Natural killer cell (primary cell): ENCODE results near the gene POMP. TPM values are rescaled to one million over a fixed set of nuclear protein-coding genes. Genes with fewer than 3 reads are reported as not detected.
"Not testable (repeated sequence)": the region's sequence is repeated elsewhere in the genome, so short reads cannot be mapped to it uniquely, and the experiment has no call there.

Experiments used
- ATAC-seq, 3 donors: fragments of 150-1000 bp in 2 of 3; fragments of 200-7000 bp in 1 of 3; cut with Tn5 transposase; 1 replicate in 1 of 3; 2 replicates in 2 of 3; pipeline ENCODE4 v1.10.0; 2021; ENCODE audit warnings: mild to moderate bottlenecking in 2 of 3, moderate library complexity in 2 of 3
- DNase-seq, 2 donors: peaks; one replicate each; pipeline versions ENCODE4 v3.0.0 to v3.0.0-alpha.2; 2013 to 2021; ENCODE audit warnings: mixed read lengths in 1 of 2
- H3K27ac ChIP-seq: one replicate; pipeline ENCODE4 v1.5.1; 2013; ENCODE audit warnings: mild to moderate bottlenecking, low read length
- H3K27me3 ChIP-seq: one replicate; pipeline ENCODE4 v1.6.1; 2013; ENCODE audit warnings: low read length; ENCODE audit not compliant: control insufficient read depth, insufficient read depth
- H3K36me3 ChIP-seq: one replicate; pipeline ENCODE4 v1.6.1; 2013; ENCODE audit warnings: low read length; ENCODE audit not compliant: control insufficient read depth, insufficient read depth
- H3K4me1 ChIP-seq: one replicate; pipeline ENCODE4 v1.6.1; 2013; ENCODE audit warnings: low read length; ENCODE audit not compliant: control insufficient read depth, insufficient read depth
- H3K4me3 ChIP-seq: one replicate; pipeline ENCODE4 v1.5.1; 2013; ENCODE audit warnings: low read length
- H3K9me3 ChIP-seq: one replicate; pipeline ENCODE4 v1.6.1; 2013; ENCODE audit warnings: low read length; ENCODE audit not compliant: control insufficient read depth, insufficient read depth
- H3K27ac Mint-ChIP-seq, 2 donors: one replicate each; pipeline ENCODE4 v1.8.0; 2022; ENCODE audit warnings: mild to moderate bottlenecking in 2 of 2, mixed read lengths in 2 of 2, moderate library complexity in 1 of 2
- H3K27me3 Mint-ChIP-seq, 2 donors: one replicate each; pipeline ENCODE4 v1.8.0; 2022; ENCODE audit warnings: low read depth in 2 of 2, mixed read lengths in 2 of 2
- H3K36me3 Mint-ChIP-seq: one replicate; pipeline ENCODE4 v1.8.0; 2022; ENCODE audit warnings: mixed read lengths
- H3K4me1 Mint-ChIP-seq, 2 donors: one replicate each; pipeline ENCODE4 v1.8.0; 2022; ENCODE audit warnings: mixed read lengths in 2 of 2
- H3K4me3 Mint-ChIP-seq: one replicate; pipeline ENCODE4 v1.8.0; 2022; ENCODE audit warnings: mild to moderate bottlenecking, moderate library complexity, mixed read lengths
- H3K9me3 Mint-ChIP-seq, 2 donors: one replicate each; pipeline ENCODE4 v1.8.0; 2022; ENCODE audit warnings: mixed read lengths in 2 of 2
- CTCF ChIP-seq: fragments of 200-600 bp; IDR thresholded peaks from one replicate; pipeline ENCODE4 v1.8.0; 2022; ENCODE audit warnings: antibody characterized with exemption
- WGBS: methylation state at CpG from one replicate; pipeline ENCODE4 v1.1.7; 2013; ENCODE audit warnings: missing lambda C conversion rate; ENCODE audit not compliant: insufficient coverage; 5-methylcytosine and 5-hydroxymethylcytosine counted together
- intact Hi-C: fragments of 100-400 bp; cut with micrococcal nuclease; formaldehyde crosslinking; loops from one replicate; pipeline ENCODE4 v1.14.2; 2022
- total RNA-seq, 4 donors: library from RNA; stranded (reverse); fragments of 120-200 nt in 1 of 4; gene quantifications; one replicate each; pipeline versions ENCODE4 v1.2.3 to v1.2.4, GENCODE V29; 2013 to 2022

The POMP gene
- total RNA-seq, 3 donors from 2014 or later (not counting 1 experiment from before 2014, with no cell fraction given), result 33.0 to 42.2 (median 36.0) TPM

GRCh38 chr13:28685114-28685513, 26.2 kb downstream of the POMP start:
- WGBS, result 91% methylated on average over 12 of the region's 12 CpGs
- DNase-seq (no peak), ATAC-seq (no peak)
- H3K4me1 ChIP-seq, result no peaks in the 10 kb centered on the region
- Mint-ChIP-seq H3K27me3 (no peaks in the 10 kb centered on the region), H3K4me1 (no peaks in the 10 kb centered on the region), H3K4me3 (no peak overlapping the region), H3K36me3 (no peaks in the 10 kb centered on the region), H3K9me3 (peaks cover 2 to 3% of the 10 kb centered on the region in 2 donors), H3K27ac (no peak overlapping the region)
- H3K27ac ChIP-seq, result no peak overlapping the region
- H3K36me3 ChIP-seq, result peaks cover 3% of the 10 kb centered on the region
- intact Hi-C loops, result no loop called here
- H3K9me3 ChIP-seq, result no peaks in the 10 kb centered on the region
- H3K4me3 ChIP-seq, result no peak overlapping the region
- H3K27me3 ChIP-seq, result no peaks in the 10 kb centered on the region
- no peak for TF ChIP-seq CTCF

- DNase-seq, result no peak
- Histone ChIP-seq H3K4me1 (no peaks in the 10 kb centered on the region), H3K27me3 (no peaks in the 10 kb centered on the region), H3K9me3 (no peaks in the 10 kb centered on the region), H3K36me3 (no peaks in the 10 kb centered on the region), H3K27ac (no peak overlapping the region), H3K4me3 (no peak overlapping the region)
- H3K27ac Mint-ChIP-seq, result no peak overlapping the region
- H3K27me3 Mint-ChIP-seq, result peaks cover 0 to 1% of the 10 kb centered on the region in 2 donors
- TF ChIP-seq CTCF, result no peak
- intact Hi-C loops, result no loop called here
- peaks cover 2 to 4% of the 10 kb centered on the region in 2 donors for H3K9me3 Mint-ChIP-seq
- ATAC-seq, result no peak
- 88% methylated on average over 1 of the region's 3 CpGs for WGBS
- no peaks in the 10 kb centered on the region for H3K36me3 Mint-ChIP-seq
- H3K4me3 Mint-ChIP-seq, result no peak overlapping the region
- no peaks in the 10 kb centered on the region for H3K4me1 Mint-ChIP-seq
Measured at GRCh38 chr13:28685892-28686291, 27.0 kb downstream of the POMP start.

GRCh38 chr13:28693605-28694491, 34.9 kb downstream of the POMP start:
- H3K4me1 Mint-ChIP-seq, H3K27ac Mint-ChIP-seq, ATAC-seq, H3K27me3 ChIP-seq, H3K9me3 ChIP-seq, DNase-seq, intact Hi-C loops, H3K36me3 ChIP-seq, H3K27ac ChIP-seq, H3K27me3 Mint-ChIP-seq, H3K4me3 Mint-ChIP-seq, H3K4me3 ChIP-seq, H3K4me1 ChIP-seq: not testable (repeated sequence)
- Mint-ChIP-seq H3K36me3 (peaks cover 22% of the 10 kb centered on the region), H3K9me3 (peaks cover 7 to 11% of the 10 kb centered on the region in 2 donors)
- 91% methylated on average over 11 of the region's 11 CpGs for WGBS

- no peak overlapping the region for H3K4me3 Mint-ChIP-seq
- peaks cover 2% of the 10 kb centered on the region in 2 donors for H3K9me3 Mint-ChIP-seq
- no peak for TF ChIP-seq CTCF
- Histone ChIP-seq H3K27me3 (no peaks in the 10 kb centered on the region), H3K36me3 (peaks cover 37% of the 10 kb centered on the region), H3K4me3 (no peak overlapping the region), H3K27ac (no peak overlapping the region), H3K9me3 (no peaks in the 10 kb centered on the region), H3K4me1 (no peaks in the 10 kb centered on the region)
- H3K4me1 Mint-ChIP-seq, result no peaks in the 10 kb centered on the region
- intact Hi-C loops, result no loop called here
- ATAC-seq (no peak), DNase-seq (no peak)
- H3K27me3 Mint-ChIP-seq, result peaks cover 0 to 2% of the 10 kb centered on the region in 2 donors
- no peak overlapping the region for H3K27ac Mint-ChIP-seq
- H3K36me3 Mint-ChIP-seq, result peaks cover 43% of the 10 kb centered on the region
- WGBS, result 100% methylated on average over 1 of the region's 1 CpG
Measured at GRCh38 chr13:28697441-28697840, 38.5 kb downstream of the POMP start.
